8988T (cell line): Measurements from ENCODE around the gene SS18L1.

Experiments used
- DNase-seq: peaks from one replicate; pipeline ENCODE4 v3.0.0; 2011

SS18L1 gene

GRCh38 chr20:62120990-62121775 is 22.4 kb upstream of the SS18L1 start:
- no peak for DNase-seq

- peak; percentile 100 for DNase-seq
Observed at GRCh38 chr20:62121776-62122653, 21.6 kb upstream of the SS18L1 start, which contains the start of gene LSM14B. LSM14B (plus strand) TSS chr20:62122475; CDS start chr20:62122667, 192 bp downstream.

- peak; percentile 74 for DNase-seq
Observed at GRCh38 chr20:62122654-62123449, 20.7 kb upstream of the SS18L1 start.

- DNase-seq = no peak
Observed at GRCh38 chr20:62123450-62124118, 20.0 kb upstream of the SS18L1 start.

- no peak for DNase-seq
Observed at GRCh38 chr20:62126141-62126540, 17.4 kb upstream of the SS18L1 start.

- DNase-seq = no peak
Observed at GRCh38 chr20:62127799-62128198, 15.8 kb upstream of the SS18L1 start.

GRCh38 chr20:62128502-62128901 is 15.1 kb upstream of the SS18L1 start:
- no peak for DNase-seq

GRCh38 chr20:62129731-62130531 is 13.6 kb upstream of the SS18L1 start:
- no peak for DNase-seq

GRCh38 chr20:62131560-62132320 is 11.8 kb upstream of the SS18L1 start:
- no peak for DNase-seq

- DNase-seq = no peak
Observed at GRCh38 chr20:62132421-62132820, 11.1 kb upstream of the SS18L1 start.

GRCh38 chr20:62133051-62133845 is 10.3 kb upstream of the SS18L1 start:
- DNase-seq = no peak

GRCh38 chr20:62133864-62134263 is 9.7 kb upstream of the SS18L1 start:
- DNase-seq = peak; percentile 72

GRCh38 chr20:62134735-62135231 is 8.8 kb upstream of the SS18L1 start:
- DNase-seq = no peak

GRCh38 chr20:62135573-62136266 is 7.8 kb upstream of the SS18L1 start:
- no peak for DNase-seq

GRCh38 chr20:62136283-62137091 is 7.1 kb upstream of the SS18L1 start:
- peak; percentile 83 for DNase-seq

- no peak for DNase-seq
Observed at GRCh38 chr20:62137092-62137384, 6.5 kb upstream of the SS18L1 start.

GRCh38 chr20:62137478-62138203 is 5.9 kb upstream of the SS18L1 start:
- no peak for DNase-seq

- no peak for DNase-seq
Observed at GRCh38 chr20:62138204-62138543, 5.4 kb upstream of the SS18L1 start.
